ENCODE measurements around the gene ERC2. TPM values are rescaled to one million over a fixed set of nuclear protein-coding genes. Genes with fewer than 3 reads are reported as not detected.

Gene ERC2
- total and polyA plus RNA-seq, 9 donors: 0.52 to 2.0 (median 0.82) TPM

GRCh38 chr3:55567615-55568014, 900.7 kb downstream of the ERC2 start:
- no peaks in the 10 kb centered on the region for H3K9me3 ChIP-seq (replicated peaks; ENCODE audit: control insufficient read depth, low read depth, low read length)
- no peak overlapping the region for H3K27ac ChIP-seq (ENCODE audit: low read length)
- no peaks in the 10 kb centered on the region for H3K36me3 ChIP-seq (ENCODE audit: control insufficient read depth, insufficient read depth, low read length)
- DNase-seq: peak; percentile 53
- no peak overlapping the region for H3K4me3 ChIP-seq (ENCODE audit: low read length)
- peaks cover 16% of the 10 kb centered on the region for H3K4me1 ChIP-seq (ENCODE audit: control insufficient read depth, insufficient read depth, low read length)
- WGBS (ENCODE audit: insufficient coverage): 60% methylated on average over 1 of the region's 3 CpGs
- H3K27me3 ChIP-seq (ENCODE audit: control insufficient read depth, insufficient read depth, low read length): peaks cover 3% of the 10 kb centered on the region

- DNase-seq: no peak
- Histone ChIP-seq H3K36me3 (ENCODE audit: control insufficient read depth, insufficient read depth, low read length) (no peaks in the 10 kb centered on the region), H3K27me3 (ENCODE audit: control insufficient read depth, insufficient read depth, low read length) (peaks cover 3% of the 10 kb centered on the region), H3K4me3 (ENCODE audit: low read length) (no peak overlapping the region), H3K9me3 (replicated peaks; ENCODE audit: control insufficient read depth, low read depth, low read length) (no peaks in the 10 kb centered on the region), H3K4me1 (ENCODE audit: control insufficient read depth, insufficient read depth, low read length) (peaks cover 15% of the 10 kb centered on the region), H3K27ac (ENCODE audit: low read length) (no peak overlapping the region)
- WGBS (ENCODE audit: insufficient coverage): 100% methylated on average over 1 of the region's 1 CpG
Measured at GRCh38 chr3:55567121-55567520, 901.1 kb downstream of the ERC2 start.

GRCh38 chr3:55565521-55565920, 902.7 kb downstream of the ERC2 start:
- H3K36me3 ChIP-seq (ENCODE audit: control insufficient read depth, insufficient read depth, low read length): no peaks in the 10 kb centered on the region
- no peak for DNase-seq
- H3K9me3 ChIP-seq (replicated peaks; ENCODE audit: control insufficient read depth, low read depth, low read length): no peaks in the 10 kb centered on the region
- peaks cover 3% of the 10 kb centered on the region for H3K27me3 ChIP-seq (ENCODE audit: control insufficient read depth, insufficient read depth, low read length)
- WGBS (ENCODE audit: insufficient coverage): 70% methylated on average over 2 of the region's 3 CpGs
- no peak overlapping the region for H3K27ac ChIP-seq (ENCODE audit: low read length)
- H3K4me1 ChIP-seq (ENCODE audit: control insufficient read depth, insufficient read depth, low read length): peaks cover 9% of the 10 kb centered on the region
- no peak overlapping the region for H3K4me3 ChIP-seq (ENCODE audit: low read length)

GRCh38 chr3:55564726-55565125, 903.5 kb downstream of the ERC2 start:
- peaks cover 9% of the 10 kb centered on the region for H3K4me1 ChIP-seq (ENCODE audit: control insufficient read depth, insufficient read depth, low read length)
- 42% methylated on average over 4 of the region's 6 CpGs for WGBS (ENCODE audit: insufficient coverage)

GRCh38 chr3:55562700-55563099, 905.6 kb downstream of the ERC2 start:
- Histone ChIP-seq H3K9me3 (replicated peaks; ENCODE audit: control insufficient read depth, low read depth, low read length) (no peaks in the 10 kb centered on the region), H3K4me1 (ENCODE audit: control insufficient read depth, insufficient read depth, low read length) (peaks cover 9% of the 10 kb centered on the region), H3K36me3 (ENCODE audit: control insufficient read depth, insufficient read depth, low read length) (no peaks in the 10 kb centered on the region), H3K4me3 (ENCODE audit: low read length) (no peak overlapping the region), H3K27me3 (ENCODE audit: control insufficient read depth, insufficient read depth, low read length) (no peaks in the 10 kb centered on the region), H3K27ac (ENCODE audit: low read length) (no peak overlapping the region)
- DNase-seq: peak; percentile 42
- WGBS (ENCODE audit: insufficient coverage): no CpG with 5 or more reads among the region's 1 CpG

More at GRCh38 chr3:55564726-55565125, 903.5 kb downstream of the ERC2 start:
- DNase-seq: peak; percentile 30
- no peaks in the 10 kb centered on the region for H3K27me3 ChIP-seq (ENCODE audit: control insufficient read depth, insufficient read depth, low read length)
- H3K36me3 ChIP-seq (ENCODE audit: control insufficient read depth, insufficient read depth, low read length): no peaks in the 10 kb centered on the region
- no peaks in the 10 kb centered on the region for H3K9me3 ChIP-seq (replicated peaks; ENCODE audit: control insufficient read depth, low read depth, low read length)
- no peak overlapping the region for H3K4me3 ChIP-seq (ENCODE audit: low read length)
- H3K27ac ChIP-seq (ENCODE audit: low read length): no peak overlapping the region

- Histone ChIP-seq H3K27me3 (ENCODE audit: control insufficient read depth, insufficient read depth, low read length) (peaks cover 2% of the 10 kb centered on the region), H3K27ac (ENCODE audit: low read length) (no peak overlapping the region), H3K9me3 (replicated peaks; ENCODE audit: control insufficient read depth, low read depth, low read length) (no peaks in the 10 kb centered on the region), H3K36me3 (ENCODE audit: control insufficient read depth, insufficient read depth, low read length) (no peaks in the 10 kb centered on the region), H3K4me3 (ENCODE audit: low read length) (no peak overlapping the region), H3K4me1 (ENCODE audit: control insufficient read depth, insufficient read depth, low read length) (peaks cover 31% of the 10 kb centered on the region)
- DNase-seq: no peak
- WGBS (ENCODE audit: insufficient coverage): 67% methylated on average over 1 of the region's 7 CpGs
Measured at GRCh38 chr3:55559500-55560423, 908.5 kb downstream of the ERC2 start.

GRCh38 chr3:55558316-55558715, 910.0 kb downstream of the ERC2 start:
- H3K36me3 ChIP-seq (ENCODE audit: control insufficient read depth, insufficient read depth, low read length): no peaks in the 10 kb centered on the region
- peak; percentile 65 for DNase-seq
- H3K9me3 ChIP-seq (replicated peaks; ENCODE audit: control insufficient read depth, low read depth, low read length): no peaks in the 10 kb centered on the region
- H3K27me3 ChIP-seq (ENCODE audit: control insufficient read depth, insufficient read depth, low read length): peaks cover 2% of the 10 kb centered on the region
- H3K4me3 ChIP-seq (ENCODE audit: low read length): no peak overlapping the region
- no CpG with 5 or more reads among the region's 1 CpG for WGBS (ENCODE audit: insufficient coverage)
- peaks cover 29% of the 10 kb centered on the region for H3K4me1 ChIP-seq (ENCODE audit: control insufficient read depth, insufficient read depth, low read length)
- no peak overlapping the region for H3K27ac ChIP-seq (ENCODE audit: low read length)

- 86% methylated on average over 1 of the region's 1 CpG for WGBS (ENCODE audit: insufficient coverage)
- H3K27ac ChIP-seq (ENCODE audit: low read length): no peak overlapping the region
Measured at GRCh38 chr3:55557549-55557948, 910.7 kb downstream of the ERC2 start.

GRCh38 chr3:55556619-55557537, 911.4 kb downstream of the ERC2 start:
- DNase-seq: peak; percentile 51
- WGBS (ENCODE audit: insufficient coverage): 41% methylated on average over 2 of the region's 4 CpGs

More at GRCh38 chr3:55557549-55557948, 910.7 kb downstream of the ERC2 start:
- Histone ChIP-seq H3K36me3 (ENCODE audit: control insufficient read depth, insufficient read depth, low read length) (no peaks in the 10 kb centered on the region), H3K27me3 (ENCODE audit: control insufficient read depth, insufficient read depth, low read length) (peaks cover 2% of the 10 kb centered on the region), H3K4me1 (ENCODE audit: control insufficient read depth, insufficient read depth, low read length) (peaks cover 28% of the 10 kb centered on the region), H3K4me3 (ENCODE audit: low read length) (no peak overlapping the region), H3K9me3 (replicated peaks; ENCODE audit: control insufficient read depth, low read depth, low read length) (no peaks in the 10 kb centered on the region)
- DNase-seq: no peak

More at GRCh38 chr3:55556619-55557537, 911.4 kb downstream of the ERC2 start:
- Histone ChIP-seq H3K4me3 (ENCODE audit: low read length) (no peak overlapping the region), H3K4me1 (ENCODE audit: control insufficient read depth, insufficient read depth, low read length) (peaks cover 28% of the 10 kb centered on the region), H3K27ac (ENCODE audit: low read length) (no peak overlapping the region), H3K27me3 (ENCODE audit: control insufficient read depth, insufficient read depth, low read length) (peaks cover 2% of the 10 kb centered on the region), H3K36me3 (ENCODE audit: control insufficient read depth, insufficient read depth, low read length) (no peaks in the 10 kb centered on the region), H3K9me3 (replicated peaks; ENCODE audit: control insufficient read depth, low read depth, low read length) (no peaks in the 10 kb centered on the region)

All from muscle of leg (tissue), 11 donors.